NT2/D1 (cell line): ENCODE data around the gene RETREG3.
"Not testable (repeated sequence)": the region's sequence is repeated elsewhere in the genome, so short reads cannot be mapped to it uniquely, and the experiment has no call there.

ENCODE experiments used
- DNase-seq: peaks from one replicate; pipeline ENCODE4 v3.0.0-alpha.2; 2011; ENCODE audit warnings: low read depth, low spot score
- H3K27me3 ChIP-seq: 2 replicates; pipeline ENCODE4 v1.6.0; 2011; ENCODE audit warnings: mild to moderate bottlenecking; ENCODE audit not compliant: insufficient read length, insufficient read depth
- H3K36me3 ChIP-seq: 2 replicates; pipeline ENCODE4 v1.6.1; 2011; ENCODE audit warnings: mild to moderate bottlenecking, low read length, mixed read lengths; ENCODE audit not compliant: insufficient read depth, insufficient read length
- H3K4me1 ChIP-seq: 2 replicates; pipeline ENCODE4 v1.5.1; 2011; ENCODE audit not compliant: insufficient read depth, insufficient read length
- H3K4me3 ChIP-seq: 2 replicates; pipeline ENCODE4 v1.5.1; 2011; ENCODE audit warnings: low read depth; ENCODE audit not compliant: insufficient read length
- H3K9ac ChIP-seq: 2 replicates; pipeline ENCODE4 v1.6.0; 2011; ENCODE audit warnings: low read depth; ENCODE audit not compliant: insufficient read length
- H3K9me3 ChIP-seq: 2 replicates; pipeline ENCODE4 v1.5.1; 2011; ENCODE audit warnings: mild to moderate bottlenecking, low read length; ENCODE audit not compliant: insufficient read depth
- SUZ12 ChIP-seq: IDR thresholded peaks from 2 replicates; pipeline ENCODE4 v1.6.1; 2011; ENCODE audit not compliant: insufficient read length, insufficient read depth; ENCODE audit errors: extremely low read depth
- YY1 ChIP-seq: IDR thresholded peaks from 2 replicates; pipeline ENCODE4 v1.6.1; 2011; ENCODE audit not compliant: insufficient read length, insufficient read depth
- ZNF274 ChIP-seq: IDR thresholded peaks from 2 replicates; pipeline ENCODE4 v1.6.1; 2011; ENCODE audit warnings: mild to moderate bottlenecking, low read depth, low read length

Gene RETREG3

DNA sequence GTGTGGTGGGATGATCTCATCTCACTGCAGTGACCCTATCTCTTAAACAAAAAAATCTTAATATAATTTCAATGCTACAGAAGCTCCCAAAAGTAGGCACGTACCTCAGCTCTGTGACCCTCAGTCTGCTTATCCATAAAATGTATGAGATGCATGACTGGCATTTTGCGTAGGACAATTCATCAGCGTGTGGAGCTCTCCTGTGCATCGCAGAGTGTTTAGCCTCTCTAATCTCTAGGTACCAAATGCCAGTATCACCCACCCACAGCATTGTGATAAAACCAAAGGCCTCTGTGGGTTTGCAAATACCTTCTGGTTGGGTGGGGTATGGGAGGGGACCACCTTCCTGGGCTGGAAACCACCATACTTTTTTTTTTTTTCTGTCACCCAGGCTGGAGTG lies 30.9 kb upstream of the RETREG3 start:
- H3K36me3 ChIP-seq = no peaks in the 10 kb centered on the region
- TF ChIP-seq ZNF274 (no peak), SUZ12 (no peak), YY1 (no peak)
- no peak overlapping the region for H3K4me3 ChIP-seq
- no peaks in the 10 kb centered on the region for H3K27me3 ChIP-seq
- H3K9ac ChIP-seq = no peak overlapping the region
- H3K4me1 ChIP-seq = peaks cover 3% of the 10 kb centered on the region
- no peak for DNase-seq
- H3K9me3 ChIP-seq = no peaks in the 10 kb centered on the region

DNA sequence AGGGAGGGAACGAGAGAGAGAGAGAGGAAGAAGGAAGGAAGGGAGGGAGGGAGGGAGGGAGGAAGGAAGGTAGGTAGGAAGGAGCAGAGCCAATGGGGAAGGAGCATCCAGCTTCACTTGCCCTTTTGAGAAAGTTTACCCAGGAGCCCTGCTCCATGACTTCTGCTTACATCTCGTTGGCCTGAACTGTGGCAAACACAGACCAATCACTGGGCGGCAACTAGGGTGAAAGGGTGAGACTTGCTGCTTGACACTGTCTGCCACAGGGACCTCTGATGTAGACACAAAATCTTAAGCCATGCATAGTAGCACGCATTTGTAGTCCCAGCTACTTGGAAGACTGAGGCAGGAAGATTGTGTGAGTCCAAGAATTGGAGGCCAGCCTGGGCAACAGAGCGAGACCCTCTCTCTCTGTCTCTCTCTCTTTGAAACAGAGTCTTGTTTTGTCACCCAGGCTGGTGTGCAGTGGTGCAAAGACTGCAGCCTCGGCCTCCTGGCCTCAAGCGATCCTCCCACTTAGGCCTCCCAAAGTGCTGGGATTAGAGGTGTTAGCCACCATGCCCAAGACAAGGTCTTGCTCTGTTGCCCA lies 30.4 kb upstream of the RETREG3 start:
- H3K9ac ChIP-seq = no peak overlapping the region
- no peak for TF ChIP-seq YY1
- TF ChIP-seq ZNF274 = no peak
- TF ChIP-seq SUZ12 = no peak
- H3K36me3 ChIP-seq = no peaks in the 10 kb centered on the region
- no peak overlapping the region for H3K4me3 ChIP-seq
- peaks cover 3% of the 10 kb centered on the region for H3K4me1 ChIP-seq
- no peaks in the 10 kb centered on the region for H3K27me3 ChIP-seq
- no peak for DNase-seq
- no peaks in the 10 kb centered on the region for H3K9me3 ChIP-seq

DNA sequence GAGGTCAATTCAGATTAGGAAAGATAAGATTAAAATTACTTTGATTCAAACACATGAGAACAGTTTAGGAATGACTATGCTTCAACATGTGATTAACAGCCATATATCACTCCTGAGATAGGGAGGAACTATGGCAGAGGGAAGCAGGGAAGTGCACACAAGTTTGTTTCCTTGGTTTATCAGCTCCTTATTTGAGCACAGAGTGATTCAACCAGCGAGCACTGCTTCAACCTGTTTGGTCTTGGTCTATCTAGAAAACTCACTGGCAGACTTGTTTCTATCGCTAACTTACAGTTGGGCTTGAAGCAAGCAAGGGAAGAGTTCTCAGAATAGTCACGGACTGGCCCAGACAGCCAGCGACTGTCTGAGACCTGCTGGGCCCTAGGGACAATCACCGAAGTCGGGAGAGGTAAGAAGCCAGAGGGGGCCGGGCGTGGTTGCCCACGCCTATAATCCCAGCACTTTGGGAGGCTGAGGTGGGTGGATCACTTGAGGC lies 23.8 kb upstream of the RETREG3 start:
- no peak overlapping the region for H3K4me3 ChIP-seq
- peaks cover 1% of the 10 kb centered on the region for H3K4me1 ChIP-seq
- H3K36me3 ChIP-seq = no peaks in the 10 kb centered on the region
- no peaks in the 10 kb centered on the region for H3K27me3 ChIP-seq
- DNase-seq = no peak
- no peak for TF ChIP-seq SUZ12
- no peak for TF ChIP-seq YY1
- no peaks in the 10 kb centered on the region for H3K9me3 ChIP-seq
- H3K9ac ChIP-seq = no peak overlapping the region

DNA sequence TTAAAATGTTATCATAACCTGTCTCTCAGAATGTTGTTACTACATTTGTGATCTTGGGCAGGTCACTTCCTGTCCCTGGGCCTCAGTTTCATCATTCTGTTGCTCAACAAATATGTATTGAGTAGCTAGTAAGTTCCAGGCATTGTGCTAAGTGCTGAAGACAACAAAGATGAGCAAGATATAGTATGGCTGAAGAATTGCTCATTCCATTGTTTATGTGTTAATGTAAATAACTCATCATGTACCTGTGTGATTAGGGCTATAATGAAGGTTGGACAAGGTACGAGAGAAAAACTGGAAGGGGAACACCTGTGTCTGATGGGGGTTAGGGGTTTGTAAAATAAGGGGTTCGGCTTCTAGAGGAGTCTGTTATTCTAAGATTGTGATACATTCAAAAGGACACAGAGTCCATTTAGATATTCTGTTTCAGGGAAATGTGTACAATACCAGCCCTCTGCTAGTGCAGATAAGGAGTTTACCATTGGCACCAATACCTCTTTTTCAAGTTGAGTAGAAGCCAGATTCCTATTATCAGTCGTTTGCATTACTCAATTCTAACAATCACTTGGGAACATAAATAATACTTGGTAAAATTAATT lies 20.3 kb upstream of the RETREG3 start:
- Histone ChIP-seq H3K4me3 (no peak overlapping the region), H3K9ac (no peak overlapping the region), H3K27me3 (no peaks in the 10 kb centered on the region), H3K36me3 (no peaks in the 10 kb centered on the region), H3K4me1 (peaks cover 1% of the 10 kb centered on the region), H3K9me3 (no peaks in the 10 kb centered on the region)
- DNase-seq = no peak
- TF ChIP-seq YY1 (no peak), SUZ12 (no peak), ZNF274 (no peak)

DNA sequence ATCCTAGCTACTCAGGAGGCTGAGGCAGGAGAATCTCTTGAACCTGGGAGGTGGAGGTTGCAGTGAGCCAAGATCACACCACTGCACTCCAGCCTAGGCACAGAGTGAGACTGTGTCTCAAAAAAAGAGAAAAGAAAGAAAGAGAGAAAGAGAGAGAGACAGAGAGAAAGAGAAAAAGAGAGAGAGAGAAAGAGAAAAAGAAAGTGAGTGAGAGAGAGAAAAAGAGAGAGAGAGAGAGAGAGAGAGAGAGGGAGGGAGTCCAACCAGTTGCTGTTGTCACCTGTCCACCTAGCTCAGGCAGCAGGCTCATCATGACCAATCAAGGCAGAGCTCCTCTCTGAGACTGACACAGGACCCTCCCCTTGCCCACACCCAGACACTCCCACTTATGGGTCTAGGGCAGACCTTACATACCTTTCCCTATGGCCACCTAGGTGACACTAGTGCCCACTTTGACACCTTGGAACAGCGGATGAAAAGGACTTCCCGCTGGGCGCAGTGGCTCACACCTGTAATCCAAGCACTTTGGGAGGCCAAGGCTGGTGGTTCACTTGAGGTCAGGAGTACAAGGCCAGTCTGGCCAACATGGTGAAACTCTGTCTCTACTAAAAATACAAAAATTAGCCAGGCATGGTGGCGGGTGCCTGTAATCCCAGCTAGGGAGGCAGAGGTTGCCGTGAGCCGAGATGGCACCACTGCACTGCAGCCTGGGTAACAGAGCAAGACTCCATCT lies 18.0 kb upstream of the RETREG3 start:
- not testable (repeated sequence) for H3K9me3 ChIP-seq

DNA sequence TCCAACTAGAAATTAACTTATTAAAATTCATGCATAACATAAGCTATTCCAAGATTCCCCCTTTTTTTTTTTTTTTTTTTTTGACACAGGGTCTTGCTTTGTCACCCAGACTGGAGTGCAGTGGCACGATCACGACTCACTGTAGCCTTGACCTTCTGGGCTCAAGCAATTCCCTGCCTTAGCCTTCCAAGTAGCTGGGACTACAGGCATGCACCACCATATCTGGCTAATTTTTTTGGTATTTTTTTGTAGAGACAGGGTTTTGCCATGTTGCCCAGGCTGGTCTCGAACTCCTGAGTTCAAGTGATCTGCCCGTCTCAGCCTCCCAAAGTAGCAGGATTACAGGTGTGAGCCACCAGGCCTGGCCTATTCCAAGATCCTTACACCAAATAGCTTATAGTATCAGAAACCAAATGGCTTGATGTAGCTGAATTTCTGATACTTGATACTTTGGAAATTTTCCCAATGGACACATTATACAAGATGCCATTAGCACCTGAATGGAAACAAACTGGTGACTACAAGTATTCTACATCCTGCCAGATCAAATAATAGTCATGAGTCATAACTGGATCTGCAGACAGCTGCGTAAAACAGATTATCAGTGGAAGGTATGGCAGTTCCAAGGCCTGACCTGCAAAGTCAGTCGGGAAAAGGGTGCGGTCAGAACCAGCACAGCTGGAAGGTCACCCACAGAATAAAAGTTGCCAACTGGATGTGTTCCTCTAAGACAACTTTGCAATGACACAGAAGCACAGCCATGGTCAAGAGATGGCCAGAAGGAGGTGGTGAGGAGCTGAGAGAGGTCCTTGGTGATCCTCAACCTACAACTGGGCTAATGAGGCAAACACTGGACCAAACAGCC lies 14.8 kb upstream of the RETREG3 start:
- no peak for DNase-seq
- H3K4me3 ChIP-seq = no peak overlapping the region
- H3K9ac ChIP-seq = no peak overlapping the region

More for the DNA sequence above, 18.0 kb upstream of the RETREG3 start:
- H3K36me3 ChIP-seq, H3K4me3 ChIP-seq, H3K9ac ChIP-seq, H3K4me1 ChIP-seq, H3K27me3 ChIP-seq, DNase-seq: not testable (repeated sequence)

DNA sequence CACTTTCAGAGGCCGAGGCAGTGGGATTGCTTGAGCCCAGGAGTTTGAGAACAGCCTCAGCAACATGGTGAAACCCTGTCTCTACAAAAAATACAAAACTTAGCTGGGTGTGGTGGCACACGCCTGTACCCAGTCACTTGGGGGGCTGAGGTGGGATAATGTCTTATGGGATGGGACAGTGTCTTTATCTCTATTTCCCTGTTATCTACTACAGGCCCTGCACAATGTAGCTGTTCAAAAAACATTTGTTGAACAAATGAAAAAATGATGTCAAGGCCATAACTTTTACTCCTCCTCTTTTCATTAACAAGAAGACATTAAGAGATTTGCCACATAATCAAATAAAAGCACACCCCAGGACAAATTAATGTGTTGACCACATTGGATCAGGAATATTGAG lies 14.1 kb upstream of the RETREG3 start:
- no peak for DNase-seq
- Histone ChIP-seq H3K9ac (no peak overlapping the region), H3K9me3 (no peaks in the 10 kb centered on the region), H3K4me3 (no peak overlapping the region), H3K27me3 (no peaks in the 10 kb centered on the region), H3K4me1 (peaks cover 1% of the 10 kb centered on the region), H3K36me3 (no peaks in the 10 kb centered on the region)
- TF ChIP-seq ZNF274 = no peak

More for the DNA sequence above, 14.8 kb upstream of the RETREG3 start:
- H3K9me3 ChIP-seq = no peaks in the 10 kb centered on the region
- no peaks in the 10 kb centered on the region for H3K36me3 ChIP-seq
- no peak for TF ChIP-seq YY1
- no peak for TF ChIP-seq ZNF274
- no peak for TF ChIP-seq SUZ12
- H3K27me3 ChIP-seq = no peaks in the 10 kb centered on the region
- H3K4me1 ChIP-seq = peaks cover 1% of the 10 kb centered on the region

DNA sequence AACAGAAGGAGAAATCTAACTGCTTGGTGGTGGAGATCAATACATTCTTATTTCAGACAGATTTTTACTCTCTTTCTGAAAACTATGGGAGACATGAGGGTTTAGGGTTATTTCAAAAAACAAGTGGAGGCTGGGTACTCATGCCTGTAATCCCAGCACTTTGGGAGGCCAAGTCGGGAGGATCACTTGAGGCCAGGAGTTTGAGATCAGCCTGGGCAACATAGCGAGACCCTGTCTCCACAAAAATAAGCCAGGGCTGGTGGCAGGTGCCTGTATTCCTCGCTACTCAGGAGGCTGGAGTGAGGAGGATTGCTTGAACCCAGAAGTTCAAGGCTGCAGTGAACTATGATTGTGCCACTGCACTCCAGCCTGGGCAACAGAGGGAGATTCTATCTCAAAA lies 12.8 kb upstream of the RETREG3 start:
- not testable (repeated sequence) for H3K4me3 ChIP-seq, DNase-seq, H3K4me1 ChIP-seq, H3K9me3 ChIP-seq, H3K9ac ChIP-seq, H3K36me3 ChIP-seq, H3K27me3 ChIP-seq
